ENCODE measurements around the gene DPM3. TPM values are rescaled to one million over a fixed set of nuclear protein-coding genes. Genes with fewer than 3 reads are reported as not detected.
A peak's percentile ranks its signal among the peaks of the same experiment; 100 is the strongest.

DPM3 gene
- total RNA-seq, 1 experiment from 2014 or later: 83.7 TPM

DNA sequence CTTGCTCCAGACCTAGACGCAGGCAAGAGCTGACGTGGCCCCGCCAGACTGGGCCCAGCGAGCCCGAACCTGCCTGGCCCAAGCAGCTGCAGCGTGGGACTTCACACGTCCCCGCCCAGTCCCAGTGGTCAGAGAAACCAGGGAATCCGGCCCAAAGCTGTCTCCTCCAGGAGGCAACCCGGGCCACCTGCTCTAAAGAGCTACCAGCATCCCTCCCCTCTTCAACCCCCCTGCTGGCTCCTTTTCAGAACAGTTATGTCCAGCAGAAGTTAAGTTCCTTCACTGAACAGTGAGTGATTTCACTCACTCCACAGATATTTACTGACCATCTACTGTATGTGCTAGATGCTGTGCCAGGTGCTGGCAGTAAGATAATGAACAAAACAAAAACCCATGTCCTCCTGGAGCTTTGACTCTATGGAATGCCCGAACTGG is 14.8 kb downstream of the DPM3 start:
- H3K79me2 ChIP-seq (ENCODE audit: low read depth): peaks cover 21% of the 10 kb centered on the region
- peak overlapping the region; percentile 99 for H3K4me2 ChIP-seq
- no peaks in the 10 kb centered on the region for H4K20me1 ChIP-seq (ENCODE audit: insufficient read depth)
- ChIA-PET CTCF (interaction anchor here (0.7 kb wide), 1 partner anchor 9 kb away, joined by 3 read pairs; no protein-coding TSS in a partner anchor), POLR2A (ENCODE audit: unreplicated experiment) (interaction anchor here (0.6 to 0.7 kb wide), 2 partner anchors 17 to 26 kb away, joined by 5 to 8 read pairs; no protein-coding TSS in a partner anchor)
- no peaks in the 10 kb centered on the region for H3K9me3 ChIP-seq (ENCODE audit: insufficient read depth, low read depth)
- H3K4me3 ChIP-seq: no peak overlapping the region; the same call in 1 of the 2 replicates
- peak in 1 of 2 experiments; percentile 3 for DNase-seq
- H2AFZ ChIP-seq: no peak overlapping the region
- TF ChIP-seq, protein P1, sequence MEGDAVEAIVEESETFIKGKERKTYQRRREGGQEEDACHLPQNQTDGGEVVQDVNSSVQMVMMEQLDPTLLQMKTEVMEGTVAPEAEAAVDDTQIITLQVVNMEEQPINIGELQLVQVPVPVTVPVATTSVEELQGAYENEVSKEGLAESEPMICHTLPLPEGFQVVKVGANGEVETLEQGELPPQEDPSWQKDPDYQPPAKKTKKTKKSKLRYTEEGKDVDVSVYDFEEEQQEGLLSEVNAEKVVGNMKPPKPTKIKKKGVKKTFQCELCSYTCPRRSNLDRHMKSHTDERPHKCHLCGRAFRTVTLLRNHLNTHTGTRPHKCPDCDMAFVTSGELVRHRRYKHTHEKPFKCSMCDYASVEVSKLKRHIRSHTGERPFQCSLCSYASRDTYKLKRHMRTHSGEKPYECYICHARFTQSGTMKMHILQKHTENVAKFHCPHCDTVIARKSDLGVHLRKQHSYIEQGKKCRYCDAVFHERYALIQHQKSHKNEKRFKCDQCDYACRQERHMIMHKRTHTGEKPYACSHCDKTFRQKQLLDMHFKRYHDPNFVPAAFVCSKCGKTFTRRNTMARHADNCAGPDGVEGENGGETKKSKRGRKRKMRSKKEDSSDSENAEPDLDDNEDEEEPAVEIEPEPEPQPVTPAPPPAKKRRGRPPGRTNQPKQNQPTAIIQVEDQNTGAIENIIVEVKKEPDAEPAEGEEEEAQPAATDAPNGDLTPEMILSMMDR (conservative IDR thresholded peaks at IDR 0.05): no peak
- no peak for TF ChIP-seq EZH2 (IDR thresholded peaks at IDR 0.05; ENCODE audit: low read depth)
- H3K4me1 ChIP-seq (replicated peaks; ENCODE audit: insufficient read depth): peaks cover 45% of the 10 kb centered on the region
- no peaks in the 10 kb centered on the region for H3K36me3 ChIP-seq (ENCODE audit: low read depth)
- H3K27me3 ChIP-seq (ENCODE audit: insufficient read depth, low read depth): no peaks in the 10 kb centered on the region
- no peaks in the 10 kb centered on the region for H3K9me2 ChIP-seq (ENCODE audit: insufficient read depth)
- H3F3A ChIP-seq (ENCODE audit: insufficient read depth, low read depth): peaks cover 55% of the 10 kb centered on the region
- no TSS peak for BruUV-seq (replicated peaks)
- no peak overlapping the region for H3K27ac ChIP-seq
- intact Hi-C loops (cut with micrococcal nuclease; ENCODE audit: unreplicated experiment): loop anchor here (5.0 kb wide), 1 partner anchor 568 kb away; the partner anchor contains the start of gene UBE2Q1

DNA sequence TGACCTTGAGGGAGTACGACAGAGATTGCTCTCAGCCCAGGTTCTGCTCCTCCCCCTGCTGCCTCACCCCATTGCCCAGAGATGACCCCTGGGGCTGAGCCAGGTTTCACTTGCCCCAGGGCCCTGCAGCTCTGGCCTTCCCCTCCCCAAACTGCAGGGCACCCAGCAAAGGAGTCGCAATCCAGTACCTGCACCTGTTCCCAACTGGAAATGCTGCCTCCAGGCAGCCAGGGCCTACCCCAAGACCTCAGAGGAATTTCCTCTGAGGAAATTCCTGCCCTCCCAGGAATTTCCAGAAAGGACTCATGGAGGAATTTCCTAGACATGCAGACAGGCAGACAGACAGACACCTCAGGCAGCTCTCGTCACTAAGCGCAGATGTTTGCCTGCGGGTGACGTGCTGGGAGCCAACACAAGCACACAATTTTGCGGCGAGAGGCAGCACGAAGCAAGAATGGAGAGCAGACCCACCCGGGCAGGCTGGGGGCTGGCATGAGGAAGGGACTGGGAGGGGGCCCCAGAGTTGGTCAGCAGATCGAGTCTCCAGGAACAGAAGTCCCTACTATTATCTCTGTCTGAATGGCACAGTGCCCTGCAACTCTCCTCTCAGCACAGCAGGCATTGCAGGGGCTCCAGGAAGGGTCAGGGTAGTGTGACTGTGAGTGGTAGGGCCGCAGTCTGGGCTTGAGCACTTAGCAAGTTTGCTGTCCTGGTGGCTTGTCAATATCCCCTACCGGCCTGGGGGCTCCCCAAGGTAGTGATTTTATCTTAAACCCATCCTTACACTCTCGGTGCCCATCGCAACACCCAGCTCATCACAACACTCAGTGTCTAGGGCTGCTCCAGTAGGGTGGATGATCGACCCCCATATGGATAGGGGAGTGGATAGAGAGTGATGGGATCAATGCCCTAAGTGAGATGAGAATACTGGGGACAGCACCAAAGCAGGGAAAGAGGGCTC is 15.5 kb downstream of the DPM3 start:
- intact Hi-C loops (cut with micrococcal nuclease; ENCODE audit: unreplicated experiment): loop anchor here (1.0 to 5.0 kb wide), 2 partner anchors 16 to 567 kb away; partner anchors contain the start of genes DPM3 and UBE2Q1
- BruUV-seq (replicated peaks): no TSS peak
- Histone ChIP-seq H2AFZ (no peak overlapping the region), H3K27me3 (ENCODE audit: insufficient read depth, low read depth) (no peaks in the 10 kb centered on the region), H3K4me3 (no peak overlapping the region), H3K79me2 (ENCODE audit: low read depth) (peaks cover 16% of the 10 kb centered on the region), H3K27ac (peak overlapping the region; percentile 57), H3K36me3 (ENCODE audit: low read depth) (no peaks in the 10 kb centered on the region), H3K4me2 (peak overlapping the region; percentile 48), H3F3A (ENCODE audit: insufficient read depth, low read depth) (peaks cover 56% of the 10 kb centered on the region), H3K9me3 (ENCODE audit: insufficient read depth, low read depth) (no peaks in the 10 kb centered on the region), H3K4me1 (replicated peaks; ENCODE audit: insufficient read depth) (peaks cover 39% of the 10 kb centered on the region), H3K9me2 (ENCODE audit: insufficient read depth) (no peaks in the 10 kb centered on the region), H4K20me1 (ENCODE audit: insufficient read depth) (no peaks in the 10 kb centered on the region)
- TF ChIP-seq EZH2 (IDR thresholded peaks at IDR 0.05; ENCODE audit: low read depth): no peak
- TF ChIP-seq, protein P1 (conservative IDR thresholded peaks at IDR 0.05): no peak
- ChIA-PET POLR2A (ENCODE audit: unreplicated experiment) (interaction anchor here (0.5 to 0.7 kb wide), 3 partner anchors 17 to 1248 kb away, joined by 3 to 8 read pairs (median 5); no protein-coding TSS in a partner anchor), CTCF (no interaction called here)
- DNase-seq: peak; percentile 77 to 85

DNA sequence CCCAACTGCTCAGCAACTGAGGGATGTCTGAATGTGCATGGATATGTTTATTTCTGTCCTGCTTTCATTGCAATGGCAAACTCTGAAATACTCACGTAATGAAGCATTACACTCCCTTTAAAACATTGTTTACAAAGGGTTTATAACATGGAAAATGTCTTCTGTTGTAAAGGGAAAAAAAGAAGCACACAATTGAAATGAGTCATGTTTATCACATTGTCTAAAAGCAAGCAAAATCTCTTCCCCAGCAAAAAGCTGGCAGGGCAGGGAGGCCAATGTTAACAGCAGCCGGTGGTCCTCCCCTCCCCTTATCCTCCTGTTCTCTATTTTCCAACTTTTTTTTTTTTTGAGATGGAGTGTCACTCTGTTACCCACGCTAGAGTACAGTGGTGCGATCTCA is 16.5 kb downstream of the DPM3 start:
- CTCF ChIA-PET: no interaction called here
- H3F3A ChIP-seq (ENCODE audit: insufficient read depth, low read depth): peaks cover 47% of the 10 kb centered on the region
- no peaks in the 10 kb centered on the region for H4K20me1 ChIP-seq (ENCODE audit: insufficient read depth)
- H3K79me2 ChIP-seq (ENCODE audit: low read depth): peaks cover 10% of the 10 kb centered on the region
- H3K27me3 ChIP-seq (ENCODE audit: insufficient read depth, low read depth): no peaks in the 10 kb centered on the region
- H3K4me3 ChIP-seq: no peak overlapping the region
- TF ChIP-seq, protein P1 (conservative IDR thresholded peaks at IDR 0.05): no peak
- TF ChIP-seq EZH2 (IDR thresholded peaks at IDR 0.05; ENCODE audit: low read depth): no peak
- H3K9me3 ChIP-seq (ENCODE audit: insufficient read depth, low read depth): no peaks in the 10 kb centered on the region
- POLR2A ChIA-PET (ENCODE audit: unreplicated experiment): no interaction called here
- no peaks in the 10 kb centered on the region for H3K36me3 ChIP-seq (ENCODE audit: low read depth)
- BruUV-seq (replicated peaks): no TSS peak
- intact Hi-C loops (cut with micrococcal nuclease; ENCODE audit: unreplicated experiment): loop anchor here (1.0 kb wide), 1 partner anchor 16 kb away; the partner anchor contains the start of gene DPM3
- H3K27ac ChIP-seq: peak overlapping the region; percentile 57
- no peak overlapping the region for H2AFZ ChIP-seq
- DNase-seq: peak in 1 of 2 experiments; percentile 63
- H3K9me2 ChIP-seq (ENCODE audit: insufficient read depth): no peaks in the 10 kb centered on the region
- H3K4me1 ChIP-seq (replicated peaks; ENCODE audit: insufficient read depth): peaks cover 39% of the 10 kb centered on the region
- peak overlapping the region; percentile 48 for H3K4me2 ChIP-seq
